GM19099 (cell line): ENCODE measurements around the gene MAPK13.

Experiments
- POLR2A ChIP-seq: IDR thresholded peaks from 3 replicates; pipeline ENCODE4 v1.6.1; 2011; ENCODE audit warnings: low read depth; ENCODE audit not compliant: insufficient read length; ENCODE audit errors: extremely low read depth

The MAPK13 gene

GRCh38 chr6:36129941-36130666 is at the start of gene MAPK13:
TSS of gene MAPK13 (plus strand) at chr6:36130513. CDS start at chr6:36130583, 70 bp downstream.
- no peak for TF ChIP-seq POLR2A

GRCh38 chr6:36082318-36082717 is 48.0 kb upstream of the MAPK13 start:
- no peak for TF ChIP-seq POLR2A

GRCh38 chr6:36083446-36083845 is 46.9 kb upstream of the MAPK13 start:
- no peak for TF ChIP-seq POLR2A

GRCh38 chr6:36089048-36089447 is 41.3 kb upstream of the MAPK13 start:
- TF ChIP-seq POLR2A = no peak

- no peak for TF ChIP-seq POLR2A
These were observed 36.1 kb upstream of the MAPK13 start for GRCh38 chr6:36094238-36094637.

GRCh38 chr6:36094753-36095496 is 35.4 kb upstream of the MAPK13 start:
- no peak for TF ChIP-seq POLR2A

- TF ChIP-seq POLR2A = no peak
These were observed 34.6 kb upstream of the MAPK13 start for GRCh38 chr6:36095497-36096391.

- TF ChIP-seq POLR2A = no peak
These were observed 31.9 kb upstream of the MAPK13 start for GRCh38 chr6:36098253-36098919.

- no peak for TF ChIP-seq POLR2A
These were observed 31.2 kb upstream of the MAPK13 start for GRCh38 chr6:36098920-36099647.

GRCh38 chr6:36099869-36100483 is 30.3 kb upstream of the MAPK13 start:
- no peak for TF ChIP-seq POLR2A

GRCh38 chr6:36101691-36102090 is 28.6 kb upstream of the MAPK13 start:
- no peak for TF ChIP-seq POLR2A

- no peak for TF ChIP-seq POLR2A
These were observed 27.5 kb upstream of the MAPK13 start for GRCh38 chr6:36102853-36103252.

GRCh38 chr6:36104836-36105235 is 25.5 kb upstream of the MAPK13 start:
- TF ChIP-seq POLR2A = no peak

GRCh38 chr6:36109092-36109491 is 21.2 kb upstream of the MAPK13 start:
- TF ChIP-seq POLR2A = no peak
